ENCODE results near the gene MLXIP. TPM values are rescaled to one million over a fixed set of nuclear protein-coding genes. Genes with fewer than 3 reads are reported as not detected.

Gene MLXIP
- polyA plus RNA-seq, 4 donors, result 8.5 to 55.0 (median 30.5) TPM

GRCh38 chr12:122093098-122093883 is 14.7 kb downstream of the MLXIP start:
- Histone ChIP-seq H3K9me3 (ENCODE audit: control insufficient read depth in 2 of 2, insufficient read depth in 1 of 2, low read depth in 1 of 2, low read length in 1 of 2) (no peaks in the 10 kb centered on the region), H3K4me1 (ENCODE audit: control insufficient read depth in 3 of 3, insufficient read depth in 2 of 3, low read depth in 1 of 3, low read length in 2 of 3) (peaks cover 2 to 43% (median 21%) of the 10 kb centered on the region in 3 donors), H3K27ac (ENCODE audit: low read depth in 1 of 3, low read length in 2 of 3) (peak overlapping the region; percentile 14 to 69 (median 43)), H3K27me3 (ENCODE audit: control insufficient read depth in 3 of 3, insufficient read depth in 3 of 3, low read length in 3 of 3) (no peaks in the 10 kb centered on the region), H3K4me3 (ENCODE audit: low read depth in 1 of 3, low read length in 3 of 3) (no peak overlapping the region), H3K36me3 (ENCODE audit: control insufficient read depth in 3 of 3, insufficient read depth in 2 of 3, low read depth in 1 of 3, low read length in 3 of 3) (peaks cover 0 to 30% (median 0%) of the 10 kb centered on the region in 3 donors)
- 88 to 96% (median 91%) methylated on average over 9 of the region's 9 CpGs for WGBS, 3 donors
- FAIRE-seq (no peak), DNase-seq (no peak)

GRCh38 chr12:122094137-122094734 is 15.7 kb downstream of the MLXIP start:
- Histone ChIP-seq H3K9me3 (ENCODE audit: control insufficient read depth in 2 of 2, insufficient read depth in 1 of 2, low read depth in 1 of 2, low read length in 1 of 2) (no peaks in the 10 kb centered on the region), H3K27me3 (ENCODE audit: control insufficient read depth in 3 of 3, insufficient read depth in 3 of 3, low read length in 3 of 3) (no peaks in the 10 kb centered on the region), H3K4me3 (ENCODE audit: low read depth in 1 of 3, low read length in 3 of 3) (no peak overlapping the region), H3K36me3 (ENCODE audit: control insufficient read depth in 3 of 3, insufficient read depth in 2 of 3, low read depth in 1 of 3, low read length in 3 of 3) (peaks cover 0 to 25% (median 0%) of the 10 kb centered on the region in 3 donors), H3K27ac (ENCODE audit: low read depth in 1 of 3, low read length in 2 of 3) (peak overlapping the region in 2 of 3 donors; percentile 37 to 69), H3K4me1 (ENCODE audit: control insufficient read depth in 3 of 3, insufficient read depth in 2 of 3, low read depth in 1 of 3, low read length in 2 of 3) (peaks cover 4 to 52% (median 26%) of the 10 kb centered on the region in 3 donors)
- FAIRE-seq, result no peak
- 97 to 100% (median 99%) methylated on average over 5 of the region's 5 CpGs for WGBS, 3 donors
- no peak for DNase-seq

GRCh38 chr12:122094735-122095631 is 16.4 kb downstream of the MLXIP start:
- Histone ChIP-seq H3K9me3 (ENCODE audit: control insufficient read depth in 2 of 2, insufficient read depth in 1 of 2, low read depth in 1 of 2, low read length in 1 of 2) (no peaks in the 10 kb centered on the region), H3K36me3 (ENCODE audit: control insufficient read depth in 3 of 3, insufficient read depth in 2 of 3, low read depth in 1 of 3, low read length in 3 of 3) (peaks cover 0 to 30% (median 0%) of the 10 kb centered on the region in 3 donors), H3K4me3 (ENCODE audit: low read depth in 1 of 3, low read length in 3 of 3) (no peak overlapping the region), H3K4me1 (ENCODE audit: control insufficient read depth in 3 of 3, insufficient read depth in 2 of 3, low read depth in 1 of 3, low read length in 2 of 3) (peaks cover 11 to 59% (median 24%) of the 10 kb centered on the region in 3 donors), H3K27ac (ENCODE audit: low read depth in 1 of 3, low read length in 2 of 3) (peak overlapping the region in 2 of 3 donors; percentile 37 to 69), H3K27me3 (ENCODE audit: control insufficient read depth in 3 of 3, insufficient read depth in 3 of 3, low read length in 3 of 3) (no peaks in the 10 kb centered on the region)
- DNase-seq, result no peak
- FAIRE-seq, result no peak
- WGBS, 3 donors, result 55 to 61% (median 60%) methylated on average over 10 of the region's 10 CpGs

- H3K27ac ChIP-seq (ENCODE audit: low read depth in 1 of 3, low read length in 2 of 3), result peak overlapping the region; percentile 56 to 92 (median 85)
- H3K4me1 ChIP-seq (ENCODE audit: control insufficient read depth in 3 of 3, insufficient read depth in 2 of 3, low read depth in 1 of 3, low read length in 2 of 3), result peaks cover 12 to 68% (median 29%) of the 10 kb centered on the region in 3 donors
- no peak for FAIRE-seq
- peaks cover 0 to 27% (median 0%) of the 10 kb centered on the region in 3 donors for H3K36me3 ChIP-seq (ENCODE audit: control insufficient read depth in 3 of 3, insufficient read depth in 2 of 3, low read depth in 1 of 3, low read length in 3 of 3)
- DNase-seq, result no peak
- H3K4me3 ChIP-seq (ENCODE audit: low read depth in 1 of 3, low read length in 3 of 3), result no peak overlapping the region
- 58 to 65% (median 59%) methylated on average over 8 to 9 of the region's 9 CpGs for WGBS, 3 donors
- no peaks in the 10 kb centered on the region for H3K27me3 ChIP-seq (ENCODE audit: control insufficient read depth in 3 of 3, insufficient read depth in 3 of 3, low read length in 3 of 3)
- no peaks in the 10 kb centered on the region for H3K9me3 ChIP-seq (ENCODE audit: control insufficient read depth in 2 of 2, insufficient read depth in 1 of 2, low read depth in 1 of 2, low read length in 1 of 2)
Observed at GRCh38 chr12:122096014-122096413, 17.5 kb downstream of the MLXIP start.

- H3K4me3 ChIP-seq (ENCODE audit: low read depth in 1 of 3, low read length in 3 of 3), result no peak overlapping the region
- peak overlapping the region; percentile 56 to 92 (median 85) for H3K27ac ChIP-seq (ENCODE audit: low read depth in 1 of 3, low read length in 2 of 3)
- H3K4me1 ChIP-seq (ENCODE audit: control insufficient read depth in 3 of 3, insufficient read depth in 2 of 3, low read depth in 1 of 3, low read length in 2 of 3), result peaks cover 12 to 66% (median 30%) of the 10 kb centered on the region in 3 donors
- no peaks in the 10 kb centered on the region for H3K9me3 ChIP-seq (ENCODE audit: control insufficient read depth in 2 of 2, insufficient read depth in 1 of 2, low read depth in 1 of 2, low read length in 1 of 2)
- FAIRE-seq (no peak), DNase-seq (no peak)
- 37 to 56% (median 52%) methylated on average over 20 of the region's 20 CpGs for WGBS, 3 donors
- peaks cover 0 to 25% (median 0%) of the 10 kb centered on the region in 3 donors for H3K36me3 ChIP-seq (ENCODE audit: control insufficient read depth in 3 of 3, insufficient read depth in 2 of 3, low read depth in 1 of 3, low read length in 3 of 3)
- H3K27me3 ChIP-seq (ENCODE audit: control insufficient read depth in 3 of 3, insufficient read depth in 3 of 3, low read length in 3 of 3), result no peaks in the 10 kb centered on the region
Observed at GRCh38 chr12:122096591-122097149, 18.1 kb downstream of the MLXIP start.

GRCh38 chr12:122097584-122097926 is 19.0 kb downstream of the MLXIP start:
- H3K36me3 ChIP-seq (ENCODE audit: control insufficient read depth in 3 of 3, insufficient read depth in 2 of 3, low read depth in 1 of 3, low read length in 3 of 3), result peaks cover 0 to 25% (median 0%) of the 10 kb centered on the region in 3 donors
- H3K9me3 ChIP-seq (ENCODE audit: control insufficient read depth in 2 of 2, insufficient read depth in 1 of 2, low read depth in 1 of 2, low read length in 1 of 2), result no peaks in the 10 kb centered on the region
- H3K4me3 ChIP-seq (ENCODE audit: low read depth in 1 of 3, low read length in 3 of 3), result no peak overlapping the region
- DNase-seq (no peak), FAIRE-seq (no peak)
- peak overlapping the region; percentile 56 to 92 (median 85) for H3K27ac ChIP-seq (ENCODE audit: low read depth in 1 of 3, low read length in 2 of 3)
- H3K4me1 ChIP-seq (ENCODE audit: control insufficient read depth in 3 of 3, insufficient read depth in 2 of 3, low read depth in 1 of 3, low read length in 2 of 3), result peaks cover 13 to 62% (median 30%) of the 10 kb centered on the region in 3 donors
- WGBS, 3 donors, result 20 to 45% (median 37%) methylated on average over 2 of the region's 2 CpGs
- H3K27me3 ChIP-seq (ENCODE audit: control insufficient read depth in 3 of 3, insufficient read depth in 3 of 3, low read length in 3 of 3), result no peaks in the 10 kb centered on the region

GRCh38 chr12:122097927-122098756 is 19.6 kb downstream of the MLXIP start:
- DNase-seq (peak; percentile 87 to 92), FAIRE-seq (no peak)
- Histone ChIP-seq H3K4me1 (ENCODE audit: control insufficient read depth in 3 of 3, insufficient read depth in 2 of 3, low read depth in 1 of 3, low read length in 2 of 3) (peaks cover 11 to 59% (median 27%) of the 10 kb centered on the region in 3 donors), H3K9me3 (ENCODE audit: control insufficient read depth in 2 of 2, insufficient read depth in 1 of 2, low read depth in 1 of 2, low read length in 1 of 2) (no peaks in the 10 kb centered on the region), H3K4me3 (ENCODE audit: low read depth in 1 of 3, low read length in 3 of 3) (no peak overlapping the region), H3K27ac (ENCODE audit: low read depth in 1 of 3, low read length in 2 of 3) (peak overlapping the region; percentile 56 to 92 (median 85)), H3K36me3 (ENCODE audit: control insufficient read depth in 3 of 3, insufficient read depth in 2 of 3, low read depth in 1 of 3, low read length in 3 of 3) (peaks cover 0 to 27% (median 0%) of the 10 kb centered on the region in 3 donors), H3K27me3 (ENCODE audit: control insufficient read depth in 3 of 3, insufficient read depth in 3 of 3, low read length in 3 of 3) (no peaks in the 10 kb centered on the region)
- WGBS, 3 donors, result 11 to 27% (median 26%) methylated on average over 10 of the region's 10 CpGs
